ENCODE data around the gene FADS3. TPM values are rescaled to one million over a fixed set of nuclear protein-coding genes. Genes with fewer than 3 reads are reported as not detected.

The FADS3 gene
- total and polyA plus RNA-seq, 2 of the 13 experiments (the other 11 are each of a cell fraction or from before 2014, with no cell fraction given) = 13.4 to 23.2 TPM

- ChIA-PET POLR2A (interaction anchor here (0.8 to 2.9 kb wide), 21 partner anchors 10 to 194 kb away, joined by 3 to 37 read pairs (median 4); partner anchors contain the start of genes BEST1, FADS1 and FADS3), CTCF (ENCODE audit: low intra/inter-chr PET ratio, low total read pairs) (interaction anchor here (1.3 kb wide), 1 partner anchor 10 kb away, joined by 4 read pairs; no protein-coding TSS in a partner anchor)
- H3K27ac ChIP-seq (ENCODE audit: extremely low read length, insufficient read depth, low read length) = no peak overlapping the region
- DNase-seq (ENCODE audit: low spot score) = no peak
- no peaks in the 10 kb centered on the region for H3K27me3 ChIP-seq (ENCODE audit: control insufficient read depth in 1 of 2, insufficient read depth in 2 of 2, low read length in 2 of 2)
- no peak overlapping the region for H3K9ac ChIP-seq (ENCODE audit: insufficient read depth, low read depth, low read length)
- H3K4me1 ChIP-seq (ENCODE audit: insufficient read depth, low read length) = peaks cover 32% of the 10 kb centered on the region
- H3K4me2 ChIP-seq (ENCODE audit: low read depth, low read length) = peak overlapping the region; percentile 100
- 78% methylated on average over 10 of the region's 13 CpGs for WGBS (ENCODE audit: low lambda C conversion rate)
- no peak for FAIRE-seq
- H3K9me3 ChIP-seq (ENCODE audit: low read length) = no peaks in the 10 kb centered on the region
- peak; percentile 24 for ATAC-seq
- H4K20me1 ChIP-seq (ENCODE audit: insufficient read depth, low read length) = no peaks in the 10 kb centered on the region
- peak overlapping the region in 1 of 3 experiments; percentile 81; a peak in 2 of 6 replicates for H3K4me3 ChIP-seq (replicated peaks in 1 of 3; ENCODE audit: insufficient read depth in 1 of 3, low read depth in 2 of 3, low read length in 3 of 3)
- no TSS peak for BruUV-seq (replicated peaks)
- intact Hi-C loops (cut with micrococcal nuclease; ENCODE audit: unreplicated experiment) (no loop called here), in situ Hi-C loops (cut with HindIII; ENCODE audit: extremely low pct_ligation_motif_present, low pct_unique_long_range_greater_than_20kb) (no loop called here)
- H3K36me3 ChIP-seq (replicated peaks in 1 of 2; ENCODE audit: control insufficient read depth in 1 of 2, insufficient read depth in 2 of 2, low read length in 2 of 2) = no peaks in the 10 kb centered on the region
- no peaks in the 10 kb centered on the region for H3K79me2 ChIP-seq (ENCODE audit: insufficient read depth, low read length)
- no peak overlapping the region for H2AFZ ChIP-seq (ENCODE audit: low read length)
- no peak for TF ChIP-seq MTERF4 (CRISPR knock-in tag; IDR thresholded peaks at IDR 0.05)
- no peak for TF ChIP-seq NFAT5 (CRISPR knock-in tag; IDR thresholded peaks at IDR 0.05)
- 0 out of 2 replicates have a peak, but pooled peaks have one; percentile 1 for TF ChIP-seq ISL2 (CRISPR knock-in tag; IDR thresholded peaks at IDR 0.05)
- 0 out of 2 replicates have a peak, but pooled peaks have one; percentile 51 for TF ChIP-seq ZNF646 (CRISPR knock-in tag; IDR thresholded peaks at IDR 0.05)
- 0 out of 2 replicates have a peak, but pooled peaks have one; percentile 1 for TF ChIP-seq ZSCAN25 (CRISPR knock-in tag; IDR thresholded peaks at IDR 0.05)
- TF ChIP-seq IKZF5 (CRISPR knock-in tag; IDR thresholded peaks at IDR 0.05) = 0 out of 2 replicates have a peak, but pooled peaks have one; percentile 13
These were observed 13.8 kb upstream of the FADS3 start for GRCh38 chr11:61905067-61905696.
